ENCODE measurements around the gene GSX2. TPM values are rescaled to one million over a fixed set of nuclear protein-coding genes. Genes with fewer than 3 reads are reported as not detected.

The GSX2 gene
- total RNA-seq, 2 donors from 2014 or later: not detected

Other genes with a start within 250 kb of the GSX2 start
- 10 to 100 TPM; 10.6 to 18.7 TPM for gene CHIC2, start 35.6 kb upstream of the GSX2 start, total RNA-seq
- gene PDGFRA, start 129.1 kb downstream of the GSX2 start, total RNA-seq: 10 to 100 TPM; 25.3 to 42.8 TPM

All from right atrium auricular region (tissue), 2 donors.